Skeletal muscle cell (primary cell): ENCODE measurements around the gene WFDC9.
"Not testable (repeated sequence)": the region's sequence is repeated elsewhere in the genome, so short reads cannot be mapped to it uniquely, and the experiment has no call there.

Experiments used
- DNase-seq: peaks from one replicate; pipeline ENCODE4 v3.0.0-alpha.2; 2010; ENCODE audit warnings: low read depth
- H3K4me3 ChIP-seq: 2 replicates; pipeline ENCODE4 v1.5.1; 2011; ENCODE audit warnings: low read depth, mild to moderate bottlenecking, control low read depth, low read length, moderate library complexity

WFDC9 gene

DNA sequence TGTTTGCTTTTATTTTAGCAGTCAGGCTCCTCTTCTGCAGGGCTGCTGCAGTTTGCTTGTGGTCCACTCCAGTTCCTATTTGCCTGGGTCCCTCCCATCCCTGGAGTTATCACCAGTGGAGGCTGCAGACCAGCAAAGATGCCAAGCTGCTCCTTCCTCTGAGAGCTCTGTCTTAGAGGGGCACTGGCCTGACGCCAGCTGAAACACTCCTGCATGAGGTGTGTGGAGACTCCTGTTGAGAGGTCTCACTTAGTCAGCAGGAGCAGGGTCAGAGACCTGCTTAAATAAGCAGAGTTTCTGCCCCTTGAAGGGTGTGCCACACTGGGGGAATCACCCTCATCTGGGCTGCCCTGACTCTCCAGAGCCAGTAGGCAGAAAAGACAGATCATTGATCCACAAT, 35.8 kb downstream of the WFDC9 start:
- DNase-seq = no peak

DNA sequence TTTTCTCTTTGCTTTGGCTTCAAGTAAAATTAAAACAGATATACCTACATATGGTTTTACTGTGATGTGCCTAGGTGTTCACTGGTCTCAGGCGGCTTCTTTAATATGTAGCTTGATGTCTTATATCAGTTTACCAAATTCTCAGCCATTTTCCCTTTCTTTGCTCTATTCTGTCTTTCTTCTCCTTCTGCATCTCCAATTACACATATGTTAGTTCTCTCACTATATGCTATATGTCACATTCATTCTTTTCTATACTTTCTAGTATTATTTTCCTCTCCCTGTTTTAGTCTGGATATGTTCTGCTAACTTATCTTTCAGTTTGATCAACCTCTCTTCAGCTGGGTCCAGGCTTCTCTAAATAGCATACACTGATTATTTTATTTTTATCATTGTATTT, 37.6 kb downstream of the WFDC9 start:
- no peak overlapping the region for H3K4me3 ChIP-seq
- no peak for DNase-seq

More for the DNA sequence above, 35.8 kb downstream of the WFDC9 start:
- H3K4me3 ChIP-seq = no peak overlapping the region

- no peak overlapping the region for H3K4me3 ChIP-seq
- DNase-seq = peak; percentile 4
These were observed 38.4 kb downstream of the WFDC9 start for GRCh38 chr20:45592574-45593189.

DNA sequence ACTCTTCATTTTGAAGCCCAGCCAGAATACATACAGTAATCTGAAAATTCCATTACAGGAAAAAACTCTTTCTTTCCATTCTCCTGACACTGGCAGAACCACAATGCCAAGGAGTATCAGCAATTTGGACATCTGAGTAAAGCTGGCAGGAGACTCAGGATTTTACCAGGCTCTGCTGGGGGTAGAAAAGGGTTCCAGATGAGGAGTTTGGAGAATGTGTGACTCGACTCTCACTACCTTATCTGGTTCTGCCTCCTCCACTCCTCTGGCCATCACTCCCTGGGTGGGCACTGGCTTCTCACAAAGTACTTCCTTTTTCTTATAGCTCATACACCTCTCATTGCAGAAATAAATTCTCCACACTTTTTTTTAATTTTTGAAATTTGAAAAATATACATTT, 41.4 kb downstream of the WFDC9 start:
- no peak for DNase-seq
- no peak overlapping the region for H3K4me3 ChIP-seq

GRCh38 chr20:45588800-45589199, 42.3 kb downstream of the WFDC9 start:
- no peak for DNase-seq
- no peak overlapping the region for H3K4me3 ChIP-seq

GRCh38 chr20:45585986-45586385, 45.1 kb downstream of the WFDC9 start:
- not testable (repeated sequence) for H3K4me3 ChIP-seq, DNase-seq

GRCh38 chr20:45584294-45584693, 46.8 kb downstream of the WFDC9 start:
- not testable (repeated sequence) for H3K4me3 ChIP-seq, DNase-seq

GRCh38 chr20:45583502-45583901, 47.6 kb downstream of the WFDC9 start:
- no peak overlapping the region for H3K4me3 ChIP-seq
- no peak for DNase-seq

DNA sequence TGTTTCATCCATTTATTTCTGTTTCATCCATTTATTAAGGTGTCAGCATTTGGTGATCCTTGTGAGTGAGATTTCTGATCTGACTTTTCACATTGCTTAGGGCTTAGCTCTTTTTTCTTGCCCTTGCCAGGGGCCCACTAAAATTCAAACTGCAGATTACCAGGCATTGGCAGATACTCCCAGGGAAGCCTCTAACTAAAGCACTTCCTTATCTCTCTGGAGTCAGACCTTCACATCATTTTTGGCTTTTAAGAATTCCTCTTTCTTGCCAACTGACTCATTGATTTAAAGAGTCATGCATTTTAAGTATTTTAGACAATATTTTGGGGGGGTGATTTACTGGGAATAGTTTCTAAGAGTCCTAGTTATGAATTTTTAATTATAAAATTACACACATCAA, 49.4 kb downstream of the WFDC9 start:
- DNase-seq = no peak
- H3K4me3 ChIP-seq = no peak overlapping the region

- H3K4me3 ChIP-seq = no peak within 1 kb of the TSS
- DNase-seq = no peak
These were observed 51.9 kb downstream of the WFDC9 start, which contains the start of gene WFDC8 for GRCh38 chr20:45579184-45579583. Gene WFDC8, minus strand, starts transcription at chr20:45579284. Its CDS starts 37 bp downstream, at chr20:45579247.

DNA sequence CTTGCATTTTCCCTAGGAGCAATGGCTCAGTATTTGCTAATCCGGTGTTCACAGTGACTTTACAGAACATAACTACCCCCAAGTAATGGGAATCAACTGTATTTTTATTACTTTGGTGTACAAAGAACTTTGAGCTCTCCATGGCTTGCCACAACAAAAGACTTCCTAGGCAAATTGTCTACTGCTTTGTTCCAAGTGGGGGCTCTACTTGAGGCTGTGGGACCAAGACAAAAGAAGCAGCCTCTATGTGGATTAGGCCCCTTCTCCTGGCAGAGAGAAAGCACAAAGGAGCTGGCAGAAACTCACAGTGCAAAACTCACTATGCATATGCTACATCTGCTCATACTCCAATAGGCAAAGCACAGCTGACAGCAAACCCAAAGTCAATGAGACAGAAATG, 52.9 kb downstream of the WFDC9 start:
- DNase-seq = no peak
- no peak overlapping the region for H3K4me3 ChIP-seq

DNA sequence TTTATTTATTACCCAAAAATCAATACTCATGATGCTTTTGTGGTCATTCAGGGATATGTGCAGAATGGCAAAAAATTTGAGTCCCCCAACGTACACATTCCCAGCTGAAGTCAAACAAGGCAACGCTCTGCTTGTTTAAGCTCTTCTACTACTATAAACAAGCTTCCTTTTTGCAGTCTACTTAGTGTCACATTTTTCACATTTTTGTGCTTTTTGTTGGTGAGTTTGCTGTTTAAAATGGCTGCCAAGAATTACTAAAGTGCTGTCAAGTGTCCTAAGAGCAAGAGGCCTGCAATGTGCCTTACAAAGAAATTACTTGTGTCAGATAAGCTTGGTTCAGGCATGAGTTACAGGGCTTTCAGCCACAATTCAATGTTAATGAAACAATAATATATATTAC, 54.1 kb downstream of the WFDC9 start:
- DNase-seq = no peak

DNA sequence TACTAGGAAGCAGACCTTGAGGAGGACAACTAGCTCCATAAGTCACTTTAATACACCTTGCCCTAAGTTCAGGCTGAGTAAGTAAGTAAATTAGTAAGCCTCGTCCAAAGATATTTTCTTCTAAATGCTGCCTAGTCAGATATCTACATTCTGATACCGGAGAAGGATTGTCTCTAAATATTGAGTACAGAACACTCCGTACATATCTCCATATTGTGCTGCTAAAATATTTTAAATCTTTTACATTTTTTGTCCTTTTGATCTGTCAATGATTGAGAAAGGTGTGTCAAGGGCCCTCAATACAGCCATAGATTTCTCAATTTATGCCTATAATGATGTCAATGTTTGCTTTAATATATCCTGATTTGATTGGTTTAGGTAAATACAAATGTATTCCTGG, 55.2 kb downstream of the WFDC9 start:
- DNase-seq = no peak
- H3K4me3 ChIP-seq = no peak overlapping the region

More for the DNA sequence above, 54.1 kb downstream of the WFDC9 start:
- no peak overlapping the region for H3K4me3 ChIP-seq

DNA sequence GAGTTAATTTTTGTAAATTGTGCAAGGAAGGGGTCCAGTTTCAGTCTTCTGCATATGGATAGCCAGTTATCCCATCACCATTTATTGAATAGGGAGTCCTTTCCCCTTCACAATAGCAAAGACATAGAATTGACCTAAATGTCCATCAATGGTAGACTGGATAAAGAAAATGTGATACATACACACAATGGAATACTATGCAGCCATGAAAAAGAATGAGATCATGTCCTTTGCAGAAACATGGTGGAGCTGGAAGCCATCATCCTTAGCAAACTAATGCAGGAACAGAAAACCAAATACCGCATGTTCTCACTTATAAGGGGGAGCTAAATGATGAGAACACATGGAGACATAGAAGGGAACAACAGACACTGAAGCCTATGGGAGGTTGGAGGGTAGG, 61.4 kb downstream of the WFDC9 start:
- not testable (repeated sequence) for H3K4me3 ChIP-seq, DNase-seq

DNA sequence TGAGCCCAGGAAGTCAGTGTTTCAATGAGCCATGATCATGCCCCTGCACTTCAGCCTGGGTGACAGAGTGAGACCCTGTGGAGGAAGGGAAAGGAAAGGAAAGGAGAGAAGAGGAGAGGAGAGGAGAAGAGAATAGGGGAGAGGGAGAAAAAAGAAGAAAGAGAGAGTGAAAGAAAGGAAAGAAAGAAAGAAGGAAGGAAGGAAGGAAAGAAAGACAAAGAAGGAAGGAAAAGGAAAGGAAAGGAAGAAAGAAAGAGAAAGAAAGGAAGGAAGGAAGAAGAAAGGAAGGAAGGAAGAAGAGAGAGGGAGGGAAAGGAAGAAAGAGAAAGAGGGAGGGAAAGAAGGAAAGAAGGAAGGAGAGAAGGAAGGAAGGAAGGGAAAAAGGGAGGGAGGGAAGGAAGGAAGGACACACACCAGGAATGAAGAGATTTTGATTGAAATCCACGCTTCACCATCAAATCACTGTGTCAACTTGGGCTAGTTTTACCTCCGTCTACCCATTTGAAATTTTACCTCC, 66.3 kb downstream of the WFDC9 start:
- DNase-seq = no peak
- no peak overlapping the region for H3K4me3 ChIP-seq
